H9 (cell line): ENCODE measurements around the gene TMX1. TPM values are rescaled to one million over a fixed set of nuclear protein-coding genes. Genes with fewer than 3 reads are reported as not detected.

ENCODE experiments used
- DNase-seq: peaks from one replicate; pipeline ENCODE4 v3.0.0-alpha.2; 2017
- H2AFZ ChIP-seq: one replicate; pipeline ENCODE4 v1.6.1; 2013; ENCODE audit warnings: mild to moderate bottlenecking, low read length, control low read depth, moderate library complexity
- H2AK5ac ChIP-seq: 2 replicates; pipeline ENCODE4 v1.6.1; 2013; ENCODE audit warnings: low read length, control low read depth, mixed read lengths; ENCODE audit not compliant: insufficient read length
- H2BK120ac ChIP-seq: one replicate; pipeline ENCODE4 v1.6.1; 2013; ENCODE audit warnings: low read depth, mild to moderate bottlenecking, low read length, control low read depth, inconsistent platforms; ENCODE audit not compliant: poor library complexity, severe bottlenecking
- H2BK12ac ChIP-seq: 2 replicates; pipeline ENCODE4 v1.6.1; 2013; ENCODE audit warnings: low read length, control low read depth, mixed read lengths, low read depth; ENCODE audit not compliant: insufficient read length
- H2BK15ac ChIP-seq: 2 replicates; pipeline ENCODE4 v1.6.1; 2013; ENCODE audit warnings: low read depth, low read length, control low read depth
- H2BK20ac ChIP-seq: one replicate; pipeline ENCODE4 v1.6.1; 2013; ENCODE audit warnings: low read depth, mild to moderate bottlenecking, low read length, control low read depth, inconsistent platforms; ENCODE audit not compliant: poor library complexity, severe bottlenecking
- H2BK5ac ChIP-seq: 2 replicates; pipeline ENCODE4 v1.6.1; 2013; ENCODE audit warnings: low read length, control low read depth, mixed read lengths; ENCODE audit not compliant: insufficient read length
- H3K14ac ChIP-seq: 2 replicates; pipeline ENCODE4 v1.6.1; 2013; ENCODE audit warnings: low read length, control low read depth; ENCODE audit not compliant: insufficient read depth
- H3K18ac ChIP-seq: 2 replicates; pipeline ENCODE4 v1.6.1; 2013; ENCODE audit warnings: low read depth, mild to moderate bottlenecking, mixed read lengths, low read length, control low read depth; ENCODE audit not compliant: insufficient read length
- H3K23ac ChIP-seq: 2 replicates; pipeline ENCODE4 v1.6.1; 2013; ENCODE audit warnings: low read length, control low read depth, mixed read lengths, low read depth; ENCODE audit not compliant: insufficient read length
- H3K23me2 ChIP-seq: 2 replicates; pipeline ENCODE4 v1.6.1; 2013; ENCODE audit warnings: low read depth, mild to moderate bottlenecking, mixed read lengths, low read length, control low read depth; ENCODE audit not compliant: insufficient read length, poor library complexity, severe bottlenecking
- H3K27ac ChIP-seq: 2 replicates; pipeline ENCODE4 v1.5.1; 2013; ENCODE audit warnings: low read length, control low read depth, mixed read lengths, low read depth; ENCODE audit not compliant: insufficient read length
- H3K27me3 ChIP-seq: 2 replicates; pipeline ENCODE4 v1.6.1; 2013; ENCODE audit warnings: low read length, control low read depth, inconsistent platforms; ENCODE audit not compliant: insufficient read depth
- H3K4ac ChIP-seq: 2 replicates; pipeline ENCODE4 v1.6.1; 2013; ENCODE audit warnings: low read depth, mild to moderate bottlenecking, control low read depth, inconsistent platforms, low read length, moderate library complexity
- H3K4me1 ChIP-seq: 2 replicates; pipeline ENCODE4 v1.6.1; 2013; ENCODE audit warnings: low read length, control low read depth, inconsistent platforms; ENCODE audit not compliant: insufficient read depth
- H3K4me2 ChIP-seq: 2 replicates; pipeline ENCODE4 v1.6.1; 2013; ENCODE audit warnings: low read length, control low read depth, mixed read lengths; ENCODE audit not compliant: insufficient read length, insufficient read depth
- H3K56ac ChIP-seq: 2 replicates; pipeline ENCODE4 v1.6.1; 2013; ENCODE audit warnings: low read depth, mild to moderate bottlenecking, mixed read lengths, low read length, control low read depth; ENCODE audit not compliant: insufficient read length
- H3K79me1 ChIP-seq: 2 replicates; pipeline ENCODE4 v1.6.1; 2013; ENCODE audit warnings: low read depth, mild to moderate bottlenecking, moderate library complexity, low read length, control low read depth, inconsistent platforms; ENCODE audit not compliant: insufficient read depth, poor library complexity, severe bottlenecking
- H3K79me2 ChIP-seq: 2 replicates; pipeline ENCODE4 v1.6.1; 2013; ENCODE audit warnings: low read length, control low read depth, inconsistent platforms; ENCODE audit not compliant: insufficient read depth
- H3K9ac ChIP-seq: 2 replicates; pipeline ENCODE4 v1.6.1; 2013; ENCODE audit warnings: low read length, control low read depth, mixed read lengths; ENCODE audit not compliant: insufficient read length; ENCODE audit errors: extremely low read depth
- H3K9me3 ChIP-seq: one replicate; pipeline ENCODE4 v1.6.1; 2013; ENCODE audit warnings: low read depth, low read length, inconsistent platforms; ENCODE audit not compliant: control insufficient read depth
- H3T11ph ChIP-seq: one replicate; pipeline ENCODE4 v1.6.1; 2013; ENCODE audit warnings: mild to moderate bottlenecking, low read length, control low read depth, inconsistent platforms
- H4K20me1 ChIP-seq: one replicate; pipeline ENCODE4 v1.6.1; 2013; ENCODE audit not compliant: control insufficient read depth, insufficient read length, insufficient read depth
- H4K5ac ChIP-seq: 2 replicates; pipeline ENCODE4 v1.6.1; 2013; ENCODE audit warnings: low read depth, mild to moderate bottlenecking, mixed read lengths, low read length, control low read depth; ENCODE audit not compliant: insufficient read length
- H4K8ac ChIP-seq: replicated peaks from 2 replicates; pipeline ENCODE4 v1.6.1; 2013; ENCODE audit warnings: low read length, control low read depth, mixed read lengths, low read depth; ENCODE audit not compliant: insufficient read length
- H4K91ac ChIP-seq: 2 replicates; pipeline ENCODE4 v1.6.1; 2013; ENCODE audit warnings: low read depth, mild to moderate bottlenecking, moderate library complexity, mixed read lengths, low read length, control low read depth; ENCODE audit not compliant: insufficient read length
- H3K27ac Mint-ChIP-seq, 3 experiments: 2 replicates in 2 of 3; 3 replicates in 1 of 3; pipeline ENCODE4 v1.8.0; 2020 to 2021; ENCODE audit warnings: mixed read lengths in 3 of 3, mild to moderate bottlenecking in 1 of 3, moderate library complexity in 1 of 3
- H3K27me3 Mint-ChIP-seq: 2 replicates; pipeline ENCODE4 v1.8.0; 2021; ENCODE audit warnings: low read depth, mild to moderate bottlenecking, moderate library complexity, mixed read lengths
- H3K36me3 Mint-ChIP-seq, 3 experiments: 2 replicates in 2 of 3; 3 replicates in 1 of 3; pipeline ENCODE4 v1.8.0; 2020 to 2021; ENCODE audit warnings: low read depth in 3 of 3, mixed read lengths in 3 of 3; ENCODE audit not compliant: insufficient read depth in 1 of 3
- H3K4me1 Mint-ChIP-seq, 2 experiments: 2 replicates each; pipeline ENCODE4 v1.8.0; 2020; ENCODE audit warnings: mixed read lengths in 2 of 2
- H3K4me3 Mint-ChIP-seq, 2 experiments: 2 replicates in 1 of 2; 3 replicates in 1 of 2; pipeline ENCODE4 v1.8.0; 2020 to 2021; ENCODE audit warnings: mild to moderate bottlenecking in 2 of 2, mixed read lengths in 2 of 2, moderate library complexity in 1 of 2
- H3K9me3 Mint-ChIP-seq, 2 experiments: 2 replicates in 1 of 2; 3 replicates in 1 of 2; pipeline ENCODE4 v1.8.0; 2020; ENCODE audit warnings: mild to moderate bottlenecking in 2 of 2, mixed read lengths in 2 of 2, moderate library complexity in 1 of 2
- WGBS: extraction: QIAGEN DNeasy Blood & Tissue Kit; methylation state at CpG from one replicate; pipeline ENCODE4 v1.1.7; 2013; ENCODE audit warnings: missing lambda C conversion rate, low lambda C conversion rate, mixed read lengths; ENCODE audit not compliant: insufficient read length; ENCODE audit errors: extremely low coverage; 5-methylcytosine and 5-hydroxymethylcytosine counted together
- total RNA-seq: library from RNA; stranded (reverse); gene quantifications from 2 replicates; pipeline ENCODE4 v1.2.1, GENCODE V29; 2021
- TF ChIP-seq, protein P1 (sequence below): fragments of 200-600 bp; sonication (generic); conservative IDR thresholded peaks from 3 replicates; pipeline ENCODE4 v1.8.0; 2021; ENCODE audit warnings: antibody characterized with exemption, mild to moderate bottlenecking

Gene TMX1
- total RNA-seq, 1 experiment from 2014 or later, result 83.5 TPM

DNA sequence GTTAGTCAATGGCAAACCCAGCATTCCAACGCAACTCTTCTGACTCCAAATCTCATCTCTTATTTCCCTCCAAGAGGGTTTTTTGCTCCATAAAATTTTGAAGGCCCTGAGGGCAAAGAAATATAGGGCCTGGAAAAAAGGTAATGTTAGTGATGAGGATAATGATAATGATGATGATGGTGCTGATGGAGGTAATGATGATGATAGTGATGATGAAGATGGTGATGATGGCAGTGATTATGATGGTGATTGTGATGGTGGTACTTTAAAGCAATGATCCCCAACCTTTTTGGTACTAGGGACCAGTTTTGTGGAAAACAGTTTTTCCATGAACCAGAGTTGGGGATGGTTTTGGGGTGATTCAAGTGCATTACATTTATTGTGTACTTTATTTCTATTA, 50.1 kb downstream of the TMX1 start:
- Histone ChIP-seq H2AK5ac (no peak overlapping the region), H3K9ac (no peak overlapping the region), H3K27ac (no peak overlapping the region), H3K18ac (no peak overlapping the region), H3K9me3 (no peaks in the 10 kb centered on the region), H3K4ac (no peak overlapping the region), H3K79me1 (no peaks in the 10 kb centered on the region), H3T11ph (no peak overlapping the region), H4K8ac (no peak overlapping the region), H3K4me2 (no peak overlapping the region), H3K4me1 (no peaks in the 10 kb centered on the region), H3K56ac (no peak overlapping the region), H2BK20ac (no peak overlapping the region), H3K79me2 (no peaks in the 10 kb centered on the region), H3K23me2 (no peaks in the 10 kb centered on the region), H4K91ac (no peak overlapping the region), H3K14ac (no peak overlapping the region), H2BK120ac (no peak overlapping the region), H2AFZ (no peak overlapping the region), H2BK5ac (no peak overlapping the region), H3K23ac (no peak overlapping the region), H2BK15ac (no peak overlapping the region), H4K5ac (no peak overlapping the region), H4K20me1 (no peaks in the 10 kb centered on the region), H2BK12ac (no peak overlapping the region), H3K27me3 (no peaks in the 10 kb centered on the region)
- Mint-ChIP-seq H3K4me1 (peaks cover 13 to 25% of the 10 kb centered on the region in 2 experiments), H3K4me3 (no peak overlapping the region), H3K36me3 (peaks cover 0 to 29% (median 4%) of the 10 kb centered on the region in 3 experiments; a peak in 5 of 7 replicates), H3K27ac (no peak overlapping the region), H3K27me3 (no peaks in the 10 kb centered on the region), H3K9me3 (no peaks in the 10 kb centered on the region)
- no CpG with 5 or more reads among the region's 1 CpG for WGBS
- no peak for DNase-seq
- TF ChIP-seq, protein P1, sequence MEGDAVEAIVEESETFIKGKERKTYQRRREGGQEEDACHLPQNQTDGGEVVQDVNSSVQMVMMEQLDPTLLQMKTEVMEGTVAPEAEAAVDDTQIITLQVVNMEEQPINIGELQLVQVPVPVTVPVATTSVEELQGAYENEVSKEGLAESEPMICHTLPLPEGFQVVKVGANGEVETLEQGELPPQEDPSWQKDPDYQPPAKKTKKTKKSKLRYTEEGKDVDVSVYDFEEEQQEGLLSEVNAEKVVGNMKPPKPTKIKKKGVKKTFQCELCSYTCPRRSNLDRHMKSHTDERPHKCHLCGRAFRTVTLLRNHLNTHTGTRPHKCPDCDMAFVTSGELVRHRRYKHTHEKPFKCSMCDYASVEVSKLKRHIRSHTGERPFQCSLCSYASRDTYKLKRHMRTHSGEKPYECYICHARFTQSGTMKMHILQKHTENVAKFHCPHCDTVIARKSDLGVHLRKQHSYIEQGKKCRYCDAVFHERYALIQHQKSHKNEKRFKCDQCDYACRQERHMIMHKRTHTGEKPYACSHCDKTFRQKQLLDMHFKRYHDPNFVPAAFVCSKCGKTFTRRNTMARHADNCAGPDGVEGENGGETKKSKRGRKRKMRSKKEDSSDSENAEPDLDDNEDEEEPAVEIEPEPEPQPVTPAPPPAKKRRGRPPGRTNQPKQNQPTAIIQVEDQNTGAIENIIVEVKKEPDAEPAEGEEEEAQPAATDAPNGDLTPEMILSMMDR, result no peak
